Islet of Langerhans (tissue), 1 donor: ENCODE results near the gene OR6C76.

Experiments
- FAIRE-seq: peaks from one replicate; lab custom pipeline; 2011; peaks lifted over from hg19 to GRCh38; lab: Jason Lieb, UNC

The OR6C76 gene

DNA sequence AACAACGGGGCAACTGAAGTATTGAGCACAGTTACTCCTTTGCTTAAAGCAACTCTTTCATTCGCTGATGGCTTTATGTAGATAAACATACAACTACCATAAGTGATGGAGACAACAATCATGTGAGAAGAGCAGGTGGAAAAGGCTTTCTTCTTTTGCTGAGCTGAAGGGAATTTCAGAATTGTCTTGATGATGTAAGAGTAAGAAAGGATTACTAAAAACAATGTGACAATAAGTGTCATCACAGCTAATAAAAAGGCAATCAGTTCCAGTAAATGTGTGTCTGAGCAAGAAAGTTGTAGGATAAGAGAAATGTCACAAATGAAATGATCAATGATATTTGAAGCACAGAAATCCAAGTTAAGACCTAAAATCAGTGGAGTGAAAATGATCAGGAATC is 43.2 kb downstream of the OR6C76 start:
- no peak for FAIRE-seq

DNA sequence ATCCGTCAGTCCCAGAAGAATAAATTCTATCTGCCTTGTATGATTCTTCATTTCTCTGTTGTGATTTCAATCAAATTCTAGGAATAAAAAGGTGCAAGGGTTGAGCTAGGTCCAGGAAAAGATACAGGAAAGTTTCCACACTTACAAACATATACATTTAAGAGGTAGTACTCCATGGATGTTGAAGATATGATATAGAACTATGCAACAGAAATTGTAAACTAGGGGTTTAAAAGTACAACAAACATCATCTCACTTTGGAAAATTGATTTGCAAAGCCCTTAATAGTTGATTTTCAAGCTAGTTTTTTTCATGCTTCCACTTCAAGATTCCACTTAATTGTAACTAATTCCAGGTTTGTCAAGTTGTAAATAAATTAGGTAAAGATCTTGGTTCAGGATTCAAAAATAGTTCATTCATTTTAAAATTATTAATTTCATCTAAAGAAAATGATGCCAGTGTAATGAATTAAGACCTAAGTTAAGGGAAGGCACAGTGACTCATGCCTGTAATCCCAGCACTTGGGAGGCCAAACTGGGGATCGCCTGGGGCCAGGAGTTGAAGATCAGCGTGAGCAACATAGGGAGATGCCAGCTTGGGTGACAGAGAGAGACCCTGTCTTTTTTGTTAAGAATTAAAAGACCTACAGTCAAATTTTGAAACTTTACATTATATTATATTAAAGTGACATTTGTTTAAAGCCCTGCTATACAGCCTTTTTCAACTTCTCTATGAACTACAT is 44.2 kb downstream of the OR6C76 start, which contains the start of gene OR6C70:
Gene OR6C70, minus strand, starts transcription at position 51 of the 742 bp plus-strand sequence. Its CDS starts 0 bp downstream, at position 51.
- no peak for FAIRE-seq

DNA sequence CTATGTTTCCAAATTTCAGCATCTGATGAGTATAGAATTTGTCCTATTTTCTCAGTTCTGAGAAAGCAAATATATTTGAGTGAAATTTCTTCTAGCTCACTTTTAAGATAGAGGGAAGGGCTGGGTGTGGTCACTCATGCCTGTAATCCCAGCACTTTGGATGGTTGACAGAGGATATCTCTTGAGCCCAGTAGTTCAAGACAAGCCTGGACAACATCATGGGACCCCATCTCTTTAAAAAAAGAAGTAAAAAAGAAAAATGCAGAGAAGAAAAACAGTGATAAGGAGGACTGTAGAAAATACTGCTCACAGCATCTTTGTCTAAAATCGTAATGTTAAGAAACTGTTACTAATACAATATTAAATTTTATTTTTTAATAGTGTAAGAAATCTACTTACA is 46.2 kb downstream of the OR6C76 start:
- FAIRE-seq: no peak
